DMS53 (cell line): ENCODE data around the gene CYP2U1.

ENCODE experiments used
- DNase-seq: peaks from one replicate; lab custom pipeline; 2025; lab: John Stamatoyannopoulos, UW

CYP2U1 gene

DNA sequence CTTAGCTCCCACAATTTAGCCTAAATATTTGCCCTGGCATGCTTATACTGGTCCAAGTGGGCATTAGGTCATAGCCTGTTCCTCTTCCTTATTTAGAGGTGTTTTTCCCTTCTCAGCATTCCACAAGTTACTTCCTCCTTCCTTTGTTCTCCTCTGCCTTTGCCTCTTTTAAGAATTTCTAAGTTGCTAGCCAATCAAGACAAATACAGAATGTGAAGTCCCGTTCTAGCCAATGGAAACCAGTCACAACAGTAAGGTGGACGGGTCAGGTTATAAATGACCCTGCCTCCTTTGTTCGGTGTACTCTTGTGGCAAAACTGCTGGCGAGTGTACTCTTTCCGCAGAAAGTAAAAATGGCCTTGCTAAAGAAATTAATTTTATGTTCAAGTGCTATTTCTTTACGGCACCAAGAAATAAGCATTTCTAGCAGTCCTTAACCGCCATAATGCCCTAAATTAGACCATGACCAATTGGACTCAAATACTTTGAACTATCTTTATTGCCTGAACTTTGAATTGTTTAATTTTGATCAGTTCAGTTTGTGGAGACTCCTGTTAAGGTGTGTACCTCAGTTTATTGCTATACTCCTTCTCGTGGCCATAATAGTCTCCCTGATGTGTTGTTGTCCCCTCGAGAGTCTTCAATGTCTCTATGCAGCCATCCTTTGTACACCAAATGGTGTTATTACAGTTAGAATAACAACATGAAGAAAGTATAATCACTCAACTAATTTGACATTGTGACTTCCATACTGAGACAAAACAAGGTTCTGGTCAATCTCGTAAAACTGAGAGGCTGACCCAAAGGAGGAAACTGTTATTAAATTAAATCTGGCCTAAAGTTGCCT is 56.8 kb downstream of the CYP2U1 start:
- DNase-seq, result no peak

DNA sequence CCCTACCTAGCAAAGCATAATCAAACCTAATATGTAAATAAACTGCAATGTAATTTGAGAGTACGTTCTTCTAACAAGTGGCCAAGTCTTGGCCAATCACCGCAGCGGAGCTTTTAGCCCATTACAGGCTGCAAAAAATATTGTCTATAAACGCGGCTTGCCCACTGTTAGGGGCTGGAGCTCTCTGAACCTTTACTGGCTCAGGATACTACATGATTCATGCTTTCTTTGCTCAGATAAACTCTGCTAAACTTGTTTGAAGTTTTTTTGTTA is 57.4 kb downstream of the CYP2U1 start:
- DNase-seq, result peak; percentile 4

DNA sequence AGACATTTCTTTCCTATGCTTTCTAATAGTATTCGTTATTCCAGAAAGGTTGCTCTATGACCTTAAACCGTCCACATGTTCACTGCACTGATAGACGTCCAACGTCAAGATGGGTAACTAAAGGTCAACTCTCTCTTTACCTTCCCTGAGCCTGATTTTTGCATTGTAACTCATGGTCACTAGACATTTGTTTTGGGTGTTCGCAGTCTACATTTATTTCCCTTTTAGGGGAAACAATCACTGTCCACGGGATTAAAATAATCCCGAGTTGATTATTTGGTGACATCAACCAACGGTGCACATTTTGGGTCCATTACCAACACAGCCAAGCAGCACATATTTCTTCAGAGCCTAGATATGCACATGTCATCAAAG is 57.8 kb downstream of the CYP2U1 start:
- peak; percentile 34 for DNase-seq

- DNase-seq, result peak; percentile 96
These were observed 58.4 kb downstream of the CYP2U1 start, which contains the start of gene HADH for GRCh38 chr4:107989537-107990386. Gene HADH (plus strand): TSS chr4:107989889. CDS start chr4:107989933, 44 bp downstream.

GRCh38 chr4:107991945-107992630 is 60.7 kb downstream of the CYP2U1 start:
- DNase-seq, result no peak

DNA sequence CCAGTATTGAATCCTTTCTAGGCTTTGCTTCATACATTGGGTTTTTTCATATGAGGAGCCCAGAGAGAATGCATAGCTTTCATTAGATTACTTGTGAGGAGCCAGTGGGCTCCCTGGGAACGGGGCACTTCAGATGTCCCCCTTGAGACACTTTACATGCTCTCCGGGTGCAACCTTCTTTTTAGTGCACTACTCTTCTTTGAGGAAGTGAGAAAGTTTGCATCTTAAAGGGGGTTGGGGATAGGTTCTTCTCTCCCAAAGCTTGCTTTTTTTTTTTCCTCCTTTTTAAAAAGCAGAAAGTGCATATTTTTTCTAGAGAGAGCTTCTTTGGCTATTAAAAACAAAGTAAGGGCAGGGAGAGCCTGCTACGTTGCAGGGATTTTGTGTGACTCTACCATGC is 62.6 kb downstream of the CYP2U1 start:
- DNase-seq, result no peak

- DNase-seq, result no peak
These were observed 63.5 kb downstream of the CYP2U1 start for GRCh38 chr4:107994894-107995293.

GRCh38 chr4:107996949-107997788 is 65.8 kb downstream of the CYP2U1 start:
- DNase-seq, result no peak

- DNase-seq, result no peak
These were observed 66.4 kb downstream of the CYP2U1 start for GRCh38 chr4:107997794-107998193.

DNA sequence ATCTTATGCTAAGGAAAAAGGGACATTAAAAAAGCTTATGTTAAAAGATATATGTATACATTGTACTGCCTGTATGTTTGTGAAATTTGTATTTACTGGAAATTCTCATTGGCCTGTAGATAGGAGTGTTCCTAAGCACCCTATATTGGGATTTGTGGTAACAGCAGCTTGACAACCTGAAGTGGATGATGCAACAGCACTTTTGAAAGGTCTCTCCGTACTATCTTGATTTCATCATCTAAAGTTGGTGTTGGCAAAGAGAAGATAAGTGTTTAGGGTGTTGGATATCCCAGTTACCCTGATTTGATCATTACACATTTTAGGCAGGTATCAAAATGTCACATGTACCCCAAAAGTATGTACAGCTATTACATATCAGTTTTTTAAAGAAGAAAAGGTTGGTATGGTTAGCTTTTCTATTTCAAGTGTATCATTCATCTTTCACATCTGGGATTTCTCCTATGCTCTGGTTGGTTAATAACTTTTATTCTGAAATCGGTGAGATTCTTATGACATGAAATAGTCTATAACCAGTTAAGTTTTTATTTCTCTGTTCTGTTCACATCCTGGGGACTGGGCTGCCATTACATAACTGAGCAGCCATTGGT is 68.7 kb downstream of the CYP2U1 start:
- DNase-seq, result peak; percentile 14

- DNase-seq, result no peak
These were observed 70.3 kb downstream of the CYP2U1 start for GRCh38 chr4:108001540-108002135.
